ENCODE measurements around the gene ELMOD1.

The ELMOD1 gene

GRCh38 chr11:107598225-107599139 lies 7.5 kb downstream of the ELMOD1 start:
- no peak overlapping the region for H3K27ac Mint-ChIP-seq
- H3K36me3 Mint-ChIP-seq (ENCODE audit: low read depth) = no peaks in the 10 kb centered on the region
- peaks cover 2% of the 10 kb centered on the region for H3K4me1 Mint-ChIP-seq (ENCODE audit: low read depth)
- DNase-seq = no peak
- H3K27me3 Mint-ChIP-seq = peaks cover 77% of the 10 kb centered on the region
- no peak overlapping the region for H3K4me3 Mint-ChIP-seq
- H3K9me3 Mint-ChIP-seq = no peaks in the 10 kb centered on the region

- Mint-ChIP-seq H3K4me1 (ENCODE audit: low read depth) (no peaks in the 10 kb centered on the region), H3K9me3 (no peaks in the 10 kb centered on the region), H3K36me3 (ENCODE audit: low read depth) (no peaks in the 10 kb centered on the region), H3K4me3 (no peak overlapping the region), H3K27me3 (peaks cover 78% of the 10 kb centered on the region), H3K27ac (no peak overlapping the region)
- DNase-seq = no peak
Measured at GRCh38 chr11:107605061-107606006, 14.4 kb downstream of the ELMOD1 start.

GRCh38 chr11:107606141-107606540 lies 15.2 kb downstream of the ELMOD1 start:
- Mint-ChIP-seq H3K36me3 (ENCODE audit: low read depth) (no peaks in the 10 kb centered on the region), H3K27me3 (peaks cover 79% of the 10 kb centered on the region), H3K4me3 (no peak overlapping the region), H3K4me1 (ENCODE audit: low read depth) (no peaks in the 10 kb centered on the region), H3K9me3 (no peaks in the 10 kb centered on the region), H3K27ac (no peak overlapping the region)
- no peak for DNase-seq

- Mint-ChIP-seq H3K4me3 (no peak overlapping the region), H3K4me1 (ENCODE audit: low read depth) (no peaks in the 10 kb centered on the region), H3K36me3 (ENCODE audit: low read depth) (no peaks in the 10 kb centered on the region), H3K9me3 (no peaks in the 10 kb centered on the region), H3K27me3 (peaks cover 65% of the 10 kb centered on the region), H3K27ac (no peak overlapping the region)
- no peak for DNase-seq
Measured at GRCh38 chr11:107608809-107609208, 17.9 kb downstream of the ELMOD1 start.

GRCh38 chr11:107609400-107610218 lies 18.7 kb downstream of the ELMOD1 start:
- Mint-ChIP-seq H3K27me3 (peaks cover 57% of the 10 kb centered on the region), H3K36me3 (ENCODE audit: low read depth) (no peaks in the 10 kb centered on the region), H3K9me3 (no peaks in the 10 kb centered on the region), H3K4me1 (ENCODE audit: low read depth) (no peaks in the 10 kb centered on the region), H3K4me3 (no peak overlapping the region), H3K27ac (no peak overlapping the region)
- no peak for DNase-seq

GRCh38 chr11:107612445-107612844 lies 21.5 kb downstream of the ELMOD1 start:
- H3K27me3 Mint-ChIP-seq = peaks cover 47% of the 10 kb centered on the region
- DNase-seq = no peak
- H3K4me3 Mint-ChIP-seq = no peak overlapping the region
- no peaks in the 10 kb centered on the region for H3K9me3 Mint-ChIP-seq
- no peaks in the 10 kb centered on the region for H3K36me3 Mint-ChIP-seq (ENCODE audit: low read depth)
- no peaks in the 10 kb centered on the region for H3K4me1 Mint-ChIP-seq (ENCODE audit: low read depth)
- H3K27ac Mint-ChIP-seq = no peak overlapping the region

GRCh38 chr11:107619926-107620325 lies 29.0 kb downstream of the ELMOD1 start:
- H3K36me3 Mint-ChIP-seq (ENCODE audit: low read depth) = no peaks in the 10 kb centered on the region
- H3K4me1 Mint-ChIP-seq (ENCODE audit: low read depth) = no peaks in the 10 kb centered on the region
- no peak overlapping the region for H3K4me3 Mint-ChIP-seq
- H3K27ac Mint-ChIP-seq = no peak overlapping the region
- DNase-seq = no peak
- peaks cover 50% of the 10 kb centered on the region for H3K27me3 Mint-ChIP-seq
- no peaks in the 10 kb centered on the region for H3K9me3 Mint-ChIP-seq

GRCh38 chr11:107621081-107621480 lies 30.1 kb downstream of the ELMOD1 start:
- Mint-ChIP-seq H3K36me3 (ENCODE audit: low read depth) (no peaks in the 10 kb centered on the region), H3K4me1 (ENCODE audit: low read depth) (no peaks in the 10 kb centered on the region), H3K9me3 (no peaks in the 10 kb centered on the region), H3K27me3 (peaks cover 58% of the 10 kb centered on the region), H3K4me3 (no peak overlapping the region), H3K27ac (no peak overlapping the region)
- DNase-seq = no peak

GRCh38 chr11:107623183-107623582 lies 32.2 kb downstream of the ELMOD1 start:
- Mint-ChIP-seq H3K4me1 (ENCODE audit: low read depth) (no peaks in the 10 kb centered on the region), H3K4me3 (no peak overlapping the region), H3K36me3 (ENCODE audit: low read depth) (no peaks in the 10 kb centered on the region), H3K9me3 (no peaks in the 10 kb centered on the region), H3K27me3 (peaks cover 60% of the 10 kb centered on the region), H3K27ac (no peak overlapping the region)
- no peak for DNase-seq

- H3K27me3 Mint-ChIP-seq = peaks cover 59% of the 10 kb centered on the region
- no peak overlapping the region for H3K4me3 Mint-ChIP-seq
- H3K9me3 Mint-ChIP-seq = no peaks in the 10 kb centered on the region
- H3K4me1 Mint-ChIP-seq (ENCODE audit: low read depth) = no peaks in the 10 kb centered on the region
- DNase-seq = no peak
- no peak overlapping the region for H3K27ac Mint-ChIP-seq
- no peaks in the 10 kb centered on the region for H3K36me3 Mint-ChIP-seq (ENCODE audit: low read depth)
Measured at GRCh38 chr11:107624983-107625684, 34.2 kb downstream of the ELMOD1 start.

GRCh38 chr11:107625685-107625989 lies 34.7 kb downstream of the ELMOD1 start:
- H3K36me3 Mint-ChIP-seq (ENCODE audit: low read depth) = no peaks in the 10 kb centered on the region
- no peak overlapping the region for H3K27ac Mint-ChIP-seq
- no peak overlapping the region for H3K4me3 Mint-ChIP-seq

GRCh38 chr11:107631043-107631442 lies 40.1 kb downstream of the ELMOD1 start:
- Mint-ChIP-seq H3K36me3 (ENCODE audit: low read depth) (no peaks in the 10 kb centered on the region), H3K4me1 (ENCODE audit: low read depth) (no peaks in the 10 kb centered on the region), H3K27ac (no peak overlapping the region), H3K4me3 (no peak overlapping the region), H3K9me3 (no peaks in the 10 kb centered on the region), H3K27me3 (peaks cover 64% of the 10 kb centered on the region)
- DNase-seq = no peak

More at GRCh38 chr11:107625685-107625989, 34.7 kb downstream of the ELMOD1 start:
- H3K4me1 Mint-ChIP-seq (ENCODE audit: low read depth) = no peaks in the 10 kb centered on the region
- peaks cover 59% of the 10 kb centered on the region for H3K27me3 Mint-ChIP-seq
- no peaks in the 10 kb centered on the region for H3K9me3 Mint-ChIP-seq
- no peak for DNase-seq

GRCh38 chr11:107631931-107632330 lies 41.0 kb downstream of the ELMOD1 start:
- Mint-ChIP-seq H3K27ac (no peak overlapping the region), H3K36me3 (ENCODE audit: low read depth) (no peaks in the 10 kb centered on the region), H3K9me3 (no peaks in the 10 kb centered on the region), H3K4me3 (no peak overlapping the region), H3K4me1 (ENCODE audit: low read depth) (no peaks in the 10 kb centered on the region), H3K27me3 (peaks cover 58% of the 10 kb centered on the region)
- DNase-seq = no peak

- H3K27ac Mint-ChIP-seq = no peak overlapping the region
- no peaks in the 10 kb centered on the region for H3K36me3 Mint-ChIP-seq (ENCODE audit: low read depth)
Measured at GRCh38 chr11:107646783-107647182, 55.8 kb downstream of the ELMOD1 start.

More at GRCh38 chr11:107646783-107647182, 55.8 kb downstream of the ELMOD1 start:
- Mint-ChIP-seq H3K9me3 (no peaks in the 10 kb centered on the region), H3K4me3 (no peak overlapping the region), H3K4me1 (ENCODE audit: low read depth) (no peaks in the 10 kb centered on the region), H3K27me3 (peaks cover 29% of the 10 kb centered on the region)
- no peak for DNase-seq
